Progenitor cell of endocrine pancreas (in vitro differentiated cells): ENCODE measurements around the gene WDR27. TPM values are rescaled to one million over a fixed set of nuclear protein-coding genes. Genes with fewer than 3 reads are reported as not detected.
A peak's percentile ranks its signal among the peaks of the same experiment; 100 is the strongest.

Source experiments
- DNase-seq: peaks from one replicate; pipeline ENCODE4 v3.0.0; 2021; ENCODE audit warnings: low spot score; ENCODE audit not compliant: unreplicated experiment
- H3K27ac Mint-ChIP-seq: 2 replicates; pipeline ENCODE4 v1.8.0; 2021; ENCODE audit warnings: mild to moderate bottlenecking, moderate library complexity, mixed read lengths
- H3K27me3 Mint-ChIP-seq: 2 replicates; pipeline ENCODE4 v1.8.0; 2021; ENCODE audit warnings: mixed read lengths
- H3K36me3 Mint-ChIP-seq: 2 replicates; pipeline ENCODE4 v1.8.0; 2022; ENCODE audit warnings: mixed read lengths; ENCODE audit not compliant: insufficient read depth
- H3K4me1 Mint-ChIP-seq: 2 replicates; pipeline ENCODE4 v1.8.0; 2021; ENCODE audit warnings: low read depth, mixed read lengths
- H3K4me3 Mint-ChIP-seq: 2 replicates; pipeline ENCODE4 v1.8.0; 2021; ENCODE audit warnings: low read depth, mild to moderate bottlenecking, moderate library complexity, mixed read lengths
- H3K9me3 Mint-ChIP-seq: 2 replicates; pipeline ENCODE4 v1.8.0; 2021; ENCODE audit warnings: low read depth, mixed read lengths
- CTCF ChIP-seq: fragments of 200-600 bp; sonication (generic); IDR thresholded peaks from one replicate; pipeline ENCODE4 v1.5.0; 2021; ENCODE audit warnings: antibody characterized with exemption, mild to moderate bottlenecking; ENCODE audit not compliant: unreplicated experiment
- total RNA-seq: library from RNA; stranded (reverse); gene quantifications from 2 replicates; pipeline ENCODE4 v1.2.1, GENCODE V29; 2021

The WDR27 gene
- total RNA-seq, 1 donor from 2014 or later: 123 TPM

DNA sequence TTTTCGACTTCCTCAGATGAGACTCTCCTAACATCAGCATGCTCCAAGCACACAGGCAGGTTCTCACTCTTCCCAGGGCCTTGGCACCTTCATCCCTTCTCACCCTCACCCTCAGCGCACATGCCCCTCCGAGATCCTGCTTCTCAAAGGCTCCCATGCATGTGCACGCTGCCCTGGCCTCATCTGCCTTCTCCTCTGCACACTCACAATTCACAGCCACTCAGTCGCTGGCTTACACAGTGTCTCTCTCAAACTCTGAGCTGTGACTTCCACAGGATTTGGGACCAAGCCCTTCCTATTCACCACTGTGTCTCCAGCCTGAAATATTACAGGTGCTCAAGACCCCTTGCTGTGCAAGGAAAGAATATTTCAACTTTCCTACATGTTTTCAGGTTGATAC lies 30.3 kb downstream of the WDR27 start:
- DNase-seq: no peak
- no peaks in the 10 kb centered on the region for H3K9me3 Mint-ChIP-seq
- TF ChIP-seq CTCF: no peak
- peaks cover 23% of the 10 kb centered on the region for H3K36me3 Mint-ChIP-seq
- no peak overlapping the region for H3K4me3 Mint-ChIP-seq
- H3K27ac Mint-ChIP-seq: peak overlapping the region; percentile 44
- no peaks in the 10 kb centered on the region for H3K27me3 Mint-ChIP-seq
- H3K4me1 Mint-ChIP-seq: no peaks in the 10 kb centered on the region

DNA sequence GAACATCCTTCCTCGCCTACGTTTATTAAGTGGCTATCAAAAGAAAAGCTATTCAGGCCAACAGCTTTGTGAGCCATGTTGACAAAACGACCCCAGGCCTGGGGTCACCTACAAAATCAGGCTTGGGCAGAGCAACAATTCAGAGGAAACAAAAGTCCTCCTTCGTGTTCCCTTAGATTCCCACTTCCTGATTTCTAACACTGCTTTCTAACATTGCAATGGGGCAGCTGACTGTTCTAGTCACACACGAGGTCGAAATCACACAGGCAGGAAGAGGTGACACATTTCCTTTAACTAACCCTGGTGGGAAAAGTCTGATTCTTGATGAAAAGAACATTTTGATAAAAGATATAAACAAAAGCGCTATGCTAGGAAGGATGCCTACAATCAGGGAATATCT lies 31.9 kb downstream of the WDR27 start:
- H3K4me3 Mint-ChIP-seq: no peak overlapping the region
- DNase-seq: no peak
- TF ChIP-seq CTCF: no peak
- no peak overlapping the region for H3K27ac Mint-ChIP-seq
- no peaks in the 10 kb centered on the region for H3K4me1 Mint-ChIP-seq
- peaks cover 18% of the 10 kb centered on the region for H3K36me3 Mint-ChIP-seq
- H3K9me3 Mint-ChIP-seq: no peaks in the 10 kb centered on the region
- H3K27me3 Mint-ChIP-seq: no peaks in the 10 kb centered on the region

- Mint-ChIP-seq H3K27me3 (no peaks in the 10 kb centered on the region), H3K4me1 (no peaks in the 10 kb centered on the region), H3K9me3 (no peaks in the 10 kb centered on the region), H3K4me3 (no peak overlapping the region), H3K27ac (no peak overlapping the region), H3K36me3 (peaks cover 12% of the 10 kb centered on the region)
- DNase-seq: no peak
- no peak for TF ChIP-seq CTCF
These were observed 32.7 kb downstream of the WDR27 start for GRCh38 chr6:169669147-169669546.

- Mint-ChIP-seq H3K36me3 (peaks cover 14% of the 10 kb centered on the region), H3K27ac (no peak overlapping the region), H3K27me3 (no peaks in the 10 kb centered on the region), H3K9me3 (no peaks in the 10 kb centered on the region), H3K4me1 (no peaks in the 10 kb centered on the region), H3K4me3 (no peak overlapping the region)
- TF ChIP-seq CTCF: no peak
- no peak for DNase-seq
These were observed 33.5 kb downstream of the WDR27 start for GRCh38 chr6:169668203-169668847.

GRCh38 chr6:169667716-169668115 lies 34.1 kb downstream of the WDR27 start:
- Mint-ChIP-seq H3K4me3 (no peak overlapping the region), H3K27ac (no peak overlapping the region), H3K9me3 (no peaks in the 10 kb centered on the region), H3K4me1 (no peaks in the 10 kb centered on the region), H3K27me3 (no peaks in the 10 kb centered on the region), H3K36me3 (peaks cover 12% of the 10 kb centered on the region)
- no peak for DNase-seq
- TF ChIP-seq CTCF: no peak
